ENCODE results near the gene ATG10.
"Not testable (repeated sequence)": the region's sequence is repeated elsewhere in the genome, so short reads cannot be mapped to it uniquely, and the experiment has no call there.

Gene ATG10

GRCh38 chr5:82115858-82116257, 144.0 kb downstream of the ATG10 start:
- no peaks in the 10 kb centered on the region for H3K4me1 ChIP-seq (ENCODE audit: control insufficient read depth in 1 of 2, insufficient read depth in 1 of 2, low read depth in 1 of 2, low read length in 1 of 2)
- no peak overlapping the region for H3K4me3 ChIP-seq (ENCODE audit: low read depth in 1 of 2, low read length in 1 of 2)
- H3K9me3 ChIP-seq: no peaks in the 10 kb centered on the region
- TF ChIP-seq, protein P1, sequence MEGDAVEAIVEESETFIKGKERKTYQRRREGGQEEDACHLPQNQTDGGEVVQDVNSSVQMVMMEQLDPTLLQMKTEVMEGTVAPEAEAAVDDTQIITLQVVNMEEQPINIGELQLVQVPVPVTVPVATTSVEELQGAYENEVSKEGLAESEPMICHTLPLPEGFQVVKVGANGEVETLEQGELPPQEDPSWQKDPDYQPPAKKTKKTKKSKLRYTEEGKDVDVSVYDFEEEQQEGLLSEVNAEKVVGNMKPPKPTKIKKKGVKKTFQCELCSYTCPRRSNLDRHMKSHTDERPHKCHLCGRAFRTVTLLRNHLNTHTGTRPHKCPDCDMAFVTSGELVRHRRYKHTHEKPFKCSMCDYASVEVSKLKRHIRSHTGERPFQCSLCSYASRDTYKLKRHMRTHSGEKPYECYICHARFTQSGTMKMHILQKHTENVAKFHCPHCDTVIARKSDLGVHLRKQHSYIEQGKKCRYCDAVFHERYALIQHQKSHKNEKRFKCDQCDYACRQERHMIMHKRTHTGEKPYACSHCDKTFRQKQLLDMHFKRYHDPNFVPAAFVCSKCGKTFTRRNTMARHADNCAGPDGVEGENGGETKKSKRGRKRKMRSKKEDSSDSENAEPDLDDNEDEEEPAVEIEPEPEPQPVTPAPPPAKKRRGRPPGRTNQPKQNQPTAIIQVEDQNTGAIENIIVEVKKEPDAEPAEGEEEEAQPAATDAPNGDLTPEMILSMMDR (IDR thresholded peaks at IDR 0.05): no peak
- no peaks in the 10 kb centered on the region for H3K27me3 ChIP-seq
- no peaks in the 10 kb centered on the region for H3K36me3 ChIP-seq
- no peak overlapping the region for H3K27ac ChIP-seq

- H3K27ac ChIP-seq: no peak overlapping the region
Observed at GRCh38 chr5:82119889-82120288, 148.1 kb downstream of the ATG10 start.

GRCh38 chr5:82129723-82130285, 158.0 kb downstream of the ATG10 start:
- TF ChIP-seq, protein P1 (IDR thresholded peaks at IDR 0.05): no peak
- Histone ChIP-seq H3K27ac (no peak overlapping the region), H3K36me3 (no peaks in the 10 kb centered on the region), H3K9me3 (no peaks in the 10 kb centered on the region), H3K27me3 (no peaks in the 10 kb centered on the region), H3K4me1 (ENCODE audit: control insufficient read depth in 1 of 2, insufficient read depth in 1 of 2, low read depth in 1 of 2, low read length in 1 of 2) (no peaks in the 10 kb centered on the region), H3K4me3 (ENCODE audit: low read depth in 1 of 2, low read length in 1 of 2) (no peak overlapping the region)

More at GRCh38 chr5:82119889-82120288, 148.1 kb downstream of the ATG10 start:
- TF ChIP-seq, protein P1 (IDR thresholded peaks at IDR 0.05): no peak
- Histone ChIP-seq H3K9me3 (no peaks in the 10 kb centered on the region), H3K4me1 (ENCODE audit: control insufficient read depth in 1 of 2, insufficient read depth in 1 of 2, low read depth in 1 of 2, low read length in 1 of 2) (no peaks in the 10 kb centered on the region), H3K4me3 (ENCODE audit: low read depth in 1 of 2, low read length in 1 of 2) (no peak overlapping the region), H3K27me3 (no peaks in the 10 kb centered on the region), H3K36me3 (no peaks in the 10 kb centered on the region)

- no peaks in the 10 kb centered on the region for H3K9me3 ChIP-seq
- H3K27me3 ChIP-seq: no peaks in the 10 kb centered on the region
- H3K4me1 ChIP-seq (ENCODE audit: control insufficient read depth in 1 of 2, insufficient read depth in 1 of 2, low read depth in 1 of 2, low read length in 1 of 2): no peaks in the 10 kb centered on the region
- TF ChIP-seq, protein P1 (IDR thresholded peaks at IDR 0.05): no peak
- no peaks in the 10 kb centered on the region for H3K36me3 ChIP-seq
- no peak overlapping the region for H3K27ac ChIP-seq
- H3K4me3 ChIP-seq (ENCODE audit: low read depth in 1 of 2, low read length in 1 of 2): no peak overlapping the region
Observed at GRCh38 chr5:82130602-82131001, 158.8 kb downstream of the ATG10 start.

DNA sequence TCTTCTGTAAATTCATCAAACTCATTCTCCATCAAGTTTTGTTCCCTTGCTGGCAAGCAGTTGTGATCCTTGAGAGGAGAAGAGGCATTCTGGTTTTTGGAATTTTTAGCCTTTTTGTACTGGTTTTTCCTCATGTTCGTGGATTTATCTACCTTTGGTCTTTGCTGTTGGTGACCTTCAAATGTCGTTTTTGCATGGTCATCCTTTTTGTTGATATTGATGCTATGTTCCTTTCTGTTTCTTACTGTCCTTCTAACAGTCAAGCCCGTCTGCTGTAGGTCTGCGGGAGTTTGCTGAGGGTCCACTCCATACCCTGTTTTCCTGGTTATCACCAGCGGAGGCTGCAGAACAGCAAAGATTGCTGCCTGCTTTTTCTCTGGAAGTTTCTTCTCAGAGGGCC, 165.4 kb downstream of the ATG10 start:
- TF ChIP-seq, protein P1 (IDR thresholded peaks at IDR 0.05): no peak
- Histone ChIP-seq H3K9me3 (no peaks in the 10 kb centered on the region), H3K4me1 (ENCODE audit: control insufficient read depth in 1 of 2, insufficient read depth in 1 of 2, low read depth in 1 of 2, low read length in 1 of 2) (no peaks in the 10 kb centered on the region), H3K4me3 (ENCODE audit: low read depth in 1 of 2, low read length in 1 of 2) (no peak overlapping the region), H3K27me3 (no peaks in the 10 kb centered on the region), H3K27ac (no peak overlapping the region), H3K36me3 (no peaks in the 10 kb centered on the region)

DNA sequence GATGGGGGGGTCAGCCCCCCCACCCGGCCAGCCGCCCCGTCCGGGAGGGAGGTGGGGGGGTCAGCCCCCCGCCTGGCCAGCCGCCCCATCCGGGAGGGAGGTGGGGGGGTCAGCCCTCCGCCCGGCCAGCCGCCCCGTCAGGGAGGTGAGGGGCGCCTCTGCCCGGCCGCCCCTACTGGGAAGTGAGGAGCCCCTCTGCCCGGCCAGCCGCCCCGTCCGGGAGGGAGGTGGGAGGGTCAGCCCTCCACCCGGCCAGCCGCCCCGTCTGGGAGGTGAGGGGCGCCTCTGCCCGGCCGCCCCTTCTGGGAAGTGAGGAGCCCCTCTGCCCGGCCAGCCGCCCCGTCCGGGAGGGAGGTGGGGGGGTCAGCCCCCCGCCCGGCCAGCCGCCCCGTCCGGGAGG, 168.0 kb downstream of the ATG10 start:
- not testable (repeated sequence) for H3K4me3 ChIP-seq (ENCODE audit: low read depth in 1 of 2, low read length in 1 of 2); H3K27ac ChIP-seq; H3K9me3 ChIP-seq; H3K36me3 ChIP-seq; H3K4me1 ChIP-seq (ENCODE audit: control insufficient read depth in 1 of 2, insufficient read depth in 1 of 2, low read depth in 1 of 2, low read length in 1 of 2); H3K27me3 ChIP-seq
